A673 (cell line): ENCODE measurements around the gene ROBO2. TPM values are rescaled to one million over a fixed set of nuclear protein-coding genes. Genes with fewer than 3 reads are reported as not detected.

Source experiments
- BruUV-seq: library from RNA; stranded (reverse); fragments of 400-500 nt; replicated peaks from 2 replicates; lab custom pipeline; 2021; lab: Mats Ljungman, UMichigan
- CTCF ChIA-PET: fragments of 300-600 bp; sonication (Branson Sonifier 250); formaldehyde crosslinking; loops from one replicate; lab custom pipeline; 2022; ENCODE audit warnings: antibody characterized with exemption; lab: Charles Lee
- POLR2A ChIA-PET: fragments of 300-600 bp; sonication (Branson Sonifier 250); formaldehyde crosslinking; loops from one replicate; lab custom pipeline; 2022; ENCODE audit warnings: antibody characterized with exemption; ENCODE audit not compliant: low non-redundant PET; lab: Charles Lee
- DNase-seq: peaks from one replicate; pipeline ENCODE4 v3.0.0-alpha.2; 2015; ENCODE audit warnings: low spot score
- H3K27ac ChIP-seq: fragments of 200-600 bp; sonication (generic); 2 replicates; pipeline ENCODE4 v1.5.1; 2016; ENCODE audit warnings: mixed run types, low read depth, mild to moderate bottlenecking, mixed read lengths, antibody characterized with exemption, low read length; ENCODE audit not compliant: poor library complexity, severe bottlenecking
- H3K27me3 ChIP-seq: fragments of 200-600 bp; sonication (generic); replicated peaks from 2 replicates; pipeline ENCODE4 v1.6.1; 2017; ENCODE audit warnings: mixed run types, low read depth, mild to moderate bottlenecking, mixed read lengths, antibody characterized with exemption, low read length; ENCODE audit not compliant: insufficient read depth, poor library complexity
- H3K36me3 ChIP-seq: fragments of 200-600 bp; sonication (generic); 2 replicates; pipeline ENCODE4 v1.6.1; 2016; ENCODE audit warnings: mixed run types, mild to moderate bottlenecking, mixed read lengths, antibody characterized with exemption, low read length; ENCODE audit not compliant: insufficient read depth, poor library complexity, severe bottlenecking
- H3K4me1 ChIP-seq: fragments of 200-600 bp; sonication (generic); 2 replicates; pipeline ENCODE4 v1.6.1; 2017; ENCODE audit warnings: mixed run types, mild to moderate bottlenecking, mixed read lengths, antibody characterized with exemption, low read length; ENCODE audit not compliant: insufficient read depth, poor library complexity, severe bottlenecking
- H3K4me3 ChIP-seq: fragments of 200-600 bp; sonication (generic); 2 replicates; pipeline ENCODE4 v1.5.1; 2016; ENCODE audit warnings: low read depth, mixed run types, mild to moderate bottlenecking, mixed read lengths, low read length; ENCODE audit not compliant: poor library complexity, severe bottlenecking
- H3K9me3 ChIP-seq: fragments of 200-600 bp; sonication (generic); 2 replicates; pipeline ENCODE4 v1.6.1; 2016; ENCODE audit warnings: mixed run types, low read depth, mild to moderate bottlenecking, mixed read lengths, antibody characterized with exemption, low read length; ENCODE audit not compliant: poor library complexity, severe bottlenecking
- CTCF ChIP-seq: fragments of 300-800, 200-600 bp; sonication (generic); conservative IDR thresholded peaks from 2 replicates; pipeline ENCODE4 v1.5.1; 2017; ENCODE audit warnings: low read depth, mild to moderate bottlenecking, antibody characterized with exemption, low read length, moderate library complexity, mixed read lengths
- EZH2 ChIP-seq: fragments of 200-600 bp; sonication (generic); IDR thresholded peaks from 2 replicates; pipeline ENCODE4 v1.6.1; 2017; ENCODE audit warnings: borderline replicate concordance, low read depth, mild to moderate bottlenecking, mixed read lengths, antibody characterized with exemption, low read length; ENCODE audit not compliant: poor library complexity, severe bottlenecking
- intact Hi-C: fragments of 100-400 bp; cut with micrococcal nuclease; formaldehyde crosslinking; loops from one replicate; pipeline ENCODE4 v1.10.0; 2022; ENCODE audit not compliant: unreplicated experiment
- total RNA-seq: library from RNA; stranded (reverse); gene quantifications from 2 replicates; pipeline ENCODE4 v1.2.3, GENCODE V29; 2021

The ROBO2 gene
- total RNA-seq, 1 experiment from 2014 or later, result 17.5 TPM

- TF ChIP-seq CTCF (no peak), EZH2 (no peak)
- ChIA-PET CTCF (no interaction called here), POLR2A (no interaction called here)
- no peak for DNase-seq
- Histone ChIP-seq H3K4me1 (peaks cover 32% of the 10 kb centered on the region), H3K27me3 (no peaks in the 10 kb centered on the region), H3K4me3 (no peak overlapping the region), H3K36me3 (no peaks in the 10 kb centered on the region), H3K27ac (no peak overlapping the region), H3K9me3 (no peaks in the 10 kb centered on the region)
- no TSS peak for BruUV-seq
- intact Hi-C loops, result no loop called here
These were observed 333.7 kb downstream of the ROBO2 start for GRCh38 chr3:77373619-77374018.

- ChIA-PET POLR2A (no interaction called here), CTCF (interaction anchor here (0.5 kb wide), 1 partner anchor 293 kb away, joined by 3 read pairs; no protein-coding TSS in a partner anchor)
- H3K4me3 ChIP-seq, result no peak overlapping the region
- no peaks in the 10 kb centered on the region for H3K36me3 ChIP-seq
- intact Hi-C loops, result no loop called here
- no peaks in the 10 kb centered on the region for H3K27me3 ChIP-seq
- H3K9me3 ChIP-seq, result no peaks in the 10 kb centered on the region
- peaks cover 14% of the 10 kb centered on the region for H3K4me1 ChIP-seq
- TF ChIP-seq CTCF, result no peak
- TF ChIP-seq EZH2, result no peak
- no peak for DNase-seq
- BruUV-seq, result no TSS peak
- H3K27ac ChIP-seq, result no peak overlapping the region
These were observed 336.6 kb downstream of the ROBO2 start for GRCh38 chr3:77376511-77376910.

- H3K4me1 ChIP-seq, result peaks cover 5% of the 10 kb centered on the region
- H3K27ac ChIP-seq, result no peak overlapping the region
- no peak overlapping the region for H3K4me3 ChIP-seq
- ChIA-PET POLR2A (no interaction called here), CTCF (no interaction called here)
- intact Hi-C loops, result no loop called here
- H3K36me3 ChIP-seq, result no peaks in the 10 kb centered on the region
- no TSS peak for BruUV-seq
- no peak for TF ChIP-seq EZH2
- TF ChIP-seq CTCF, result no peak
- H3K27me3 ChIP-seq, result no peaks in the 10 kb centered on the region
- H3K9me3 ChIP-seq, result no peaks in the 10 kb centered on the region
- no peak for DNase-seq
These were observed 337.8 kb downstream of the ROBO2 start for GRCh38 chr3:77377717-77378116.
